Neural cell (in vitro differentiated cells): ENCODE data around the gene LRRC61. TPM values are rescaled to one million over a fixed set of nuclear protein-coding genes. Genes with fewer than 3 reads are reported as not detected.
"Not testable (repeated sequence)": the region's sequence is repeated elsewhere in the genome, so short reads cannot be mapped to it uniquely, and the experiment has no call there.

Source experiments
- H2AFZ ChIP-seq: fragments of 200-600, 300-800 bp; sonication (generic), shearing (Covaris generic); 2 replicates; pipeline ENCODE4 v1.6.0; 2014; ENCODE audit warnings: low read depth, mild to moderate bottlenecking, antibody characterized with exemption, low read length, moderate library complexity
- H3F3A ChIP-seq: fragments of 200-600 bp; shearing (Covaris generic); 2 replicates; pipeline ENCODE4 v1.6.1; 2016; ENCODE audit warnings: mild to moderate bottlenecking, moderate library complexity, mixed read lengths, antibody characterized with exemption, low read length; ENCODE audit not compliant: insufficient read depth, poor library complexity, severe bottlenecking
- H3K27ac ChIP-seq: fragments of 200-600, 300-800 bp; sonication (generic), shearing (Covaris generic); 2 replicates; pipeline ENCODE4 v1.5.1; 2014; ENCODE audit warnings: mild to moderate bottlenecking, low read length, moderate library complexity
- H3K27me3 ChIP-seq: fragments of 300-800, 200-600 bp; sonication (generic), shearing (Covaris generic); 2 replicates; pipeline ENCODE4 v1.6.0; 2014; ENCODE audit warnings: mild to moderate bottlenecking, low read depth, low read length, moderate library complexity; ENCODE audit not compliant: insufficient read depth
- H3K36me3 ChIP-seq: fragments of 300-800, 200-600 bp; sonication (generic), shearing (Covaris generic); 2 replicates; pipeline ENCODE4 v1.5.1; 2014; ENCODE audit warnings: mild to moderate bottlenecking, antibody characterized with exemption, low read length, moderate library complexity; ENCODE audit not compliant: insufficient read depth
- H3K4me2 ChIP-seq: fragments of 300-800, 200-600 bp; sonication (generic), shearing (Covaris generic); 2 replicates; pipeline ENCODE4 v1.6.0; 2014; ENCODE audit warnings: mild to moderate bottlenecking, low read length
- H3K4me3 ChIP-seq: fragments of 300-800, 200-600 bp; sonication (generic), shearing (Covaris generic); 2 replicates; pipeline ENCODE4 v1.5.1; 2014; ENCODE audit warnings: mild to moderate bottlenecking, low read length, moderate library complexity
- H3K79me2 ChIP-seq: fragments of 200-600 bp; shearing (Covaris generic); replicated peaks from 2 replicates; pipeline ENCODE4 v1.6.0; 2014; ENCODE audit warnings: mild to moderate bottlenecking, low read length, moderate library complexity; ENCODE audit not compliant: insufficient read depth
- H3K9ac ChIP-seq: fragments of 300-800, 200-600 bp; sonication (generic), shearing (Covaris generic); 2 replicates; pipeline ENCODE4 v1.6.1; 2016; ENCODE audit warnings: mild to moderate bottlenecking, low read length, mixed read lengths
- H3K9me2 ChIP-seq: fragments of 200-600 bp; shearing (Covaris generic); 2 replicates; pipeline ENCODE4 v1.6.1; 2016; ENCODE audit warnings: mild to moderate bottlenecking, low read length, mixed read lengths; ENCODE audit not compliant: insufficient read depth
- H3K9me3 ChIP-seq: fragments of 200-600, 300-800 bp; sonication (generic), shearing (Covaris generic); 2 replicates; pipeline ENCODE4 v1.6.1; 2016; ENCODE audit warnings: mild to moderate bottlenecking, mixed run types, low read length, moderate library complexity, mixed read lengths
- H4K20me1 ChIP-seq: fragments of 200-600 bp; shearing (Covaris generic); 2 replicates; pipeline ENCODE4 v1.6.1; 2016; ENCODE audit warnings: mild to moderate bottlenecking, mixed run types; ENCODE audit not compliant: insufficient read depth
- EP300 ChIP-seq: fragments of 450-650 bp; conservative IDR thresholded peaks from 2 replicates; pipeline ENCODE4 v1.6.1; 2014; ENCODE audit warnings: antibody characterized with exemption, mild to moderate bottlenecking, moderate library complexity; ENCODE audit not compliant: poor library complexity, severe bottlenecking
- EZH2 ChIP-seq: fragments of 200-600, 300-800 bp; shearing (Covaris generic), sonication (generic); IDR thresholded peaks from 2 replicates; pipeline ENCODE4 v1.6.1; 2014; ENCODE audit warnings: antibody characterized with exemption, low read length, borderline replicate concordance, mild to moderate bottlenecking; ENCODE audit not compliant: insufficient read depth, poor library complexity, severe bottlenecking
- MXI1 ChIP-seq: fragments of 450-650 bp; conservative IDR thresholded peaks from 2 replicates; pipeline ENCODE4 v1.6.1; 2014; ENCODE audit warnings: antibody characterized with exemption, mild to moderate bottlenecking; ENCODE audit not compliant: poor library complexity, severe bottlenecking
- POLR2AphosphoS5 ChIP-seq: IDR thresholded peaks from 2 replicates; pipeline ENCODE4 v1.6.1; 2012
- RAD21 ChIP-seq: fragments of 450-650 bp; conservative IDR thresholded peaks from 2 replicates; pipeline ENCODE4 v1.6.1; 2014; ENCODE audit warnings: antibody characterized with exemption, mild to moderate bottlenecking, moderate library complexity
- SMC3 ChIP-seq: fragments of 450-650 bp; conservative IDR thresholded peaks from 2 replicates; pipeline ENCODE4 v1.6.1; 2014; ENCODE audit warnings: antibody characterized with exemption, mild to moderate bottlenecking, moderate library complexity; ENCODE audit not compliant: poor library complexity
- TAF1 ChIP-seq: IDR thresholded peaks from 2 replicates; pipeline ENCODE4 v1.6.1; 2012; ENCODE audit warnings: low read depth
- polyA plus RNA-seq: library from polyadenylated mRNA; depleted of rRNA; stranded (reverse); fragments of >200 nt; gene quantifications from 2 replicates; pipeline ENCODE4 v1.2.3, GENCODE V29; 2014
- TF ChIP-seq, protein P1 (sequence below): IDR thresholded peaks from 2 replicates; pipeline ENCODE4 v1.6.1; 2012; ENCODE audit warnings: borderline replicate concordance
- TF ChIP-seq, protein P2 (sequence below): fragments of 450-650 bp; IDR thresholded peaks from 2 replicates; pipeline ENCODE4 v1.5.1; 2014; ENCODE audit warnings: antibody characterized with exemption, mild to moderate bottlenecking, moderate library complexity; ENCODE audit not compliant: poor library complexity, severe bottlenecking

Gene LRRC61
- polyA plus RNA-seq, 1 donor from 2014 or later: 5.0 TPM

DNA sequence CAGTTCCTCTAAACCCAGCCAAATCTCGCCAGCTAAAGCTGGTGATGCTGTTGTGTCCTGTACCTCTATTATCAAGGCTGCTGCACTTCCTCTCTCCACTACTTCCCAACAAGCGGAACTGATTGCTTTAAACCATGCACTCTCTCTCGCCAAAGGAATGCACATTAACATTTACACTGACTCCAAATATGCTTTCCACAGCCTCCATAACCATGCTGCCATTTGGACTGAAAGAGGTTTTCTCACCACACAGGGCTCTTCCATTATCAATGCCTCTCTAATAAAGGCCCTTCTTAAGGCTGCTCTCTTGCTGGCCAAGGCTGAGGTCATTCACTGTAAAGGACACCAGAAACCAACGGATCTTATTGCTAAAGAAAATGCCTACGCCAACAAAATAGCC is 11.4 kb upstream of the LRRC61 start:
- Histone ChIP-seq H3K79me2 (no peaks in the 10 kb centered on the region), H3K9ac (no peak overlapping the region), H3K36me3 (no peaks in the 10 kb centered on the region), H3K4me2 (no peak overlapping the region), H3K27ac (no peak overlapping the region), H3K9me2 (no peaks in the 10 kb centered on the region), H3K4me3 (no peak overlapping the region), H2AFZ (no peak overlapping the region), H4K20me1 (no peaks in the 10 kb centered on the region), H3K27me3 (no peaks in the 10 kb centered on the region), H3F3A (no peaks in the 10 kb centered on the region), H3K9me3 (no peaks in the 10 kb centered on the region)
- no peak for TF ChIP-seq MXI1
- TF ChIP-seq RAD21: no peak
- TF ChIP-seq, protein P1, sequence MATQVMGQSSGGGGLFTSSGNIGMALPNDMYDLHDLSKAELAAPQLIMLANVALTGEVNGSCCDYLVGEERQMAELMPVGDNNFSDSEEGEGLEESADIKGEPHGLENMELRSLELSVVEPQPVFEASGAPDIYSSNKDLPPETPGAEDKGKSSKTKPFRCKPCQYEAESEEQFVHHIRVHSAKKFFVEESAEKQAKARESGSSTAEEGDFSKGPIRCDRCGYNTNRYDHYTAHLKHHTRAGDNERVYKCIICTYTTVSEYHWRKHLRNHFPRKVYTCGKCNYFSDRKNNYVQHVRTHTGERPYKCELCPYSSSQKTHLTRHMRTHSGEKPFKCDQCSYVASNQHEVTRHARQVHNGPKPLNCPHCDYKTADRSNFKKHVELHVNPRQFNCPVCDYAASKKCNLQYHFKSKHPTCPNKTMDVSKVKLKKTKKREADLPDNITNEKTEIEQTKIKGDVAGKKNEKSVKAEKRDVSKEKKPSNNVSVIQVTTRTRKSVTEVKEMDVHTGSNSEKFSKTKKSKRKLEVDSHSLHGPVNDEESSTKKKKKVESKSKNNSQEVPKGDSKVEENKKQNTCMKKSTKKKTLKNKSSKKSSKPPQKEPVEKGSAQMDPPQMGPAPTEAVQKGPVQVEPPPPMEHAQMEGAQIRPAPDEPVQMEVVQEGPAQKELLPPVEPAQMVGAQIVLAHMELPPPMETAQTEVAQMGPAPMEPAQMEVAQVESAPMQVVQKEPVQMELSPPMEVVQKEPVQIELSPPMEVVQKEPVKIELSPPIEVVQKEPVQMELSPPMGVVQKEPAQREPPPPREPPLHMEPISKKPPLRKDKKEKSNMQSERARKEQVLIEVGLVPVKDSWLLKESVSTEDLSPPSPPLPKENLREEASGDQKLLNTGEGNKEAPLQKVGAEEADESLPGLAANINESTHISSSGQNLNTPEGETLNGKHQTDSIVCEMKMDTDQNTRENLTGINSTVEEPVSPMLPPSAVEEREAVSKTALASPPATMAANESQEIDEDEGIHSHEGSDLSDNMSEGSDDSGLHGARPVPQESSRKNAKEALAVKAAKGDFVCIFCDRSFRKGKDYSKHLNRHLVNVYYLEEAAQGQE: no peak
- TF ChIP-seq EZH2: no peak
- TF ChIP-seq EP300: no peak
- TF ChIP-seq, protein P2, sequence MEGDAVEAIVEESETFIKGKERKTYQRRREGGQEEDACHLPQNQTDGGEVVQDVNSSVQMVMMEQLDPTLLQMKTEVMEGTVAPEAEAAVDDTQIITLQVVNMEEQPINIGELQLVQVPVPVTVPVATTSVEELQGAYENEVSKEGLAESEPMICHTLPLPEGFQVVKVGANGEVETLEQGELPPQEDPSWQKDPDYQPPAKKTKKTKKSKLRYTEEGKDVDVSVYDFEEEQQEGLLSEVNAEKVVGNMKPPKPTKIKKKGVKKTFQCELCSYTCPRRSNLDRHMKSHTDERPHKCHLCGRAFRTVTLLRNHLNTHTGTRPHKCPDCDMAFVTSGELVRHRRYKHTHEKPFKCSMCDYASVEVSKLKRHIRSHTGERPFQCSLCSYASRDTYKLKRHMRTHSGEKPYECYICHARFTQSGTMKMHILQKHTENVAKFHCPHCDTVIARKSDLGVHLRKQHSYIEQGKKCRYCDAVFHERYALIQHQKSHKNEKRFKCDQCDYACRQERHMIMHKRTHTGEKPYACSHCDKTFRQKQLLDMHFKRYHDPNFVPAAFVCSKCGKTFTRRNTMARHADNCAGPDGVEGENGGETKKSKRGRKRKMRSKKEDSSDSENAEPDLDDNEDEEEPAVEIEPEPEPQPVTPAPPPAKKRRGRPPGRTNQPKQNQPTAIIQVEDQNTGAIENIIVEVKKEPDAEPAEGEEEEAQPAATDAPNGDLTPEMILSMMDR: no peak
- TF ChIP-seq POLR2AphosphoS5: no peak
- no peak for TF ChIP-seq TAF1
- TF ChIP-seq SMC3: no peak

DNA sequence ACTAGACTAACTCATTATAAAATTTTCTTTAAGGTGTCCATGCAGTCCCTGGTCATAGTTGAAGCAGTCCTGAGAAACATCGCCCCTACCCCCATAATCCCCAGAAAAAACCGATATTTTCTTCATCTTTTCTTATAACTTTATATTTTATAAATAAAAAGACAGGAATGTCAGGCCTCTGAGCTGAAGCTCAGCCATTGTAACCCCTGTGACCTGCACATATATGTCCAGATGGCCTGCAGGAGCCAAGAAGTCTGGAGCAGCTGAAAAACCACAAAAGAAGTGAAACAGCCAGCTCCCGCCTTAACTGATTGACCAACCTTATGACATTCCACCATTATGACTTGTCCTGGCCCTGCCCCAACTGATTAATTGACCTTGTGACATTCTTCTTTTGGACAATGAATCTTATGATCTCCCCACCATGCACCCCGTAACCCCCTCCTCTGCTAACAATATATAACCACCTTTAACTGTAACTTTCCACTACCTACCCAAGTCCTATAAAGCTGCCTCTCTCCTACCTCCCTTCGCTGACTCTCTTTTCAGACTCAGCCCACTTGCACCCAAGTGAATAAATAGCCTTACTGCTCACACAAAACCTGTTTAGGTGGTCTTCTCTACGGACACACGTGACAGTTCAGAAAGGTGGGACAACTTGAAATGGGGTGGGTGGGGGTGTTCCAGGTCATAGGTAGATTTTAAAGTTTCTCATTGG is 10.3 kb upstream of the LRRC61 start:
- not testable (repeated sequence) for H3K27me3 ChIP-seq, H3K4me3 ChIP-seq, H3K36me3 ChIP-seq, H3F3A ChIP-seq, H3K79me2 ChIP-seq, H3K9me3 ChIP-seq, H4K20me1 ChIP-seq, H2AFZ ChIP-seq, H3K4me2 ChIP-seq, H3K9me2 ChIP-seq, H3K27ac ChIP-seq, H3K9ac ChIP-seq
